Kidney glomerular epithelial cell (primary cell): Measurements from ENCODE around the gene RNF4.
A peak's percentile ranks its signal among the peaks of the same experiment; 100 is the strongest.
"Not testable (repeated sequence)": the region's sequence is repeated elsewhere in the genome, so short reads cannot be mapped to it uniquely, and the experiment has no call there.

ENCODE experiments used
- DNase-seq: peaks from one replicate; lab custom pipeline; 2025; lab: John Stamatoyannopoulos, UW

The RNF4 gene

GRCh38 chr4:2535376-2536192 lies 66.7 kb downstream of the RNF4 start:
- no peak for DNase-seq

GRCh38 chr4:2536193-2537010 lies 67.5 kb downstream of the RNF4 start, which contains the start of gene FAM193A:
FAM193A (plus strand) TSS chr4:2536647; CDS start chr4:2536916, 269 bp downstream.
- peak; percentile 96 for DNase-seq

- peak; percentile 6 for DNase-seq
Observed at GRCh38 chr4:2537011-2537830, 68.3 kb downstream of the RNF4 start.

- not testable (repeated sequence) for DNase-seq
Observed at GRCh38 chr4:2543580-2544191, 74.8 kb downstream of the RNF4 start.

- DNase-seq = no peak
Observed at GRCh38 chr4:2545321-2546013, 76.6 kb downstream of the RNF4 start.

GRCh38 chr4:2546286-2546823 lies 77.4 kb downstream of the RNF4 start:
- DNase-seq = no peak

GRCh38 chr4:2546961-2547691 lies 78.2 kb downstream of the RNF4 start:
- DNase-seq = not testable (repeated sequence)

- no peak for DNase-seq
Observed at GRCh38 chr4:2551118-2551517, 82.2 kb downstream of the RNF4 start.

- no peak for DNase-seq
Observed at GRCh38 chr4:2552806-2553205, 83.9 kb downstream of the RNF4 start.

- no peak for DNase-seq
Observed at GRCh38 chr4:2558301-2558700, 89.4 kb downstream of the RNF4 start.

GRCh38 chr4:2560167-2560566 lies 91.3 kb downstream of the RNF4 start:
- DNase-seq = no peak
